ENCODE data around the gene PCCA.

Gene PCCA

GRCh38 chr13:100436099-100436498 lies 347.2 kb downstream of the PCCA start:
- DNase-seq = no peak

GRCh38 chr13:100438059-100438788 lies 349.3 kb downstream of the PCCA start:
- DNase-seq = no peak

GRCh38 chr13:100439247-100439970 lies 350.5 kb downstream of the PCCA start:
- no peak for DNase-seq

- no peak for DNase-seq
Measured at GRCh38 chr13:100440751-100441425, 352.0 kb downstream of the PCCA start.

- no peak for DNase-seq
Measured at GRCh38 chr13:100442095-100442832, 353.4 kb downstream of the PCCA start.

- DNase-seq = no peak
Measured at GRCh38 chr13:100443278-100443997, 354.5 kb downstream of the PCCA start.

- DNase-seq = no peak
Measured at GRCh38 chr13:100443998-100444328, 355.1 kb downstream of the PCCA start.

GRCh38 chr13:100447831-100448230 lies 358.9 kb downstream of the PCCA start:
- DNase-seq = no peak

- DNase-seq = no peak
Measured at GRCh38 chr13:100451923-100452322, 363.0 kb downstream of the PCCA start.

- DNase-seq = no peak
Measured at GRCh38 chr13:100454876-100455275, 366.0 kb downstream of the PCCA start.

GRCh38 chr13:100458673-100459072 lies 369.8 kb downstream of the PCCA start:
- DNase-seq = no peak

GRCh38 chr13:100459747-100460146 lies 370.9 kb downstream of the PCCA start:
- no peak for DNase-seq

- no peak for DNase-seq
Measured at GRCh38 chr13:100460266-100460665, 371.4 kb downstream of the PCCA start.

GRCh38 chr13:100460791-100461190 lies 371.9 kb downstream of the PCCA start:
- no peak for DNase-seq

GRCh38 chr13:100461309-100462030 lies 372.6 kb downstream of the PCCA start:
- DNase-seq = no peak

GRCh38 chr13:100464006-100464405 lies 375.1 kb downstream of the PCCA start:
- DNase-seq = no peak

GRCh38 chr13:100465558-100465957 lies 376.7 kb downstream of the PCCA start:
- DNase-seq = no peak

GRCh38 chr13:100470866-100471505 lies 382.1 kb downstream of the PCCA start:
- DNase-seq = no peak

- no peak for DNase-seq
Measured at GRCh38 chr13:100473087-100473486, 384.2 kb downstream of the PCCA start.

GRCh38 chr13:100473501-100474044 lies 384.7 kb downstream of the PCCA start:
- DNase-seq = no peak

- DNase-seq = no peak
Measured at GRCh38 chr13:100476963-100477362, 388.1 kb downstream of the PCCA start.

Data from amniotic stem cell (primary cell).